SK-MEL-5 (cell line): ENCODE measurements around the gene SRSF1. TPM values are rescaled to one million over a fixed set of nuclear protein-coding genes. Genes with fewer than 3 reads are reported as not detected.

Experiments
- DNase-seq: peaks from one replicate; pipeline ENCODE4 v3.0.0-alpha.2; 2016; ENCODE audit warnings: low read depth, low spot score
- in situ Hi-C: cut with HindIII; loops from 2 replicates; pipeline ENCODE4 v1.10.0; 2016; ENCODE audit warnings: low sequenced_read_pairs, high pct_unique_total_duplicates, low pct_unique_long_range_greater_than_20kb
- small RNA-seq, 2 experiments: library from RNA; depleted of rRNA; stranded (forward); fragments of <200 nt; gene quantifications; one replicate each; pipeline ENCODE3, GENCODE V24; 2014
- total RNA-seq: library from RNA; depleted of rRNA; stranded (reverse); fragments of >200 nt; shearing (Covaris generic); gene quantifications from 2 replicates; pipeline ENCODE4 v1.2.3, GENCODE V29; 2014; rRNA removed

SRSF1 gene
- total RNA-seq, 1 experiment from 2014 or later, result 275 TPM

GRCh38 chr17:57957886-57958285, 49.2 kb downstream of the SRSF1 start:
- no peak for DNase-seq
- in situ Hi-C loops, result no loop called here

- no peak for DNase-seq
- in situ Hi-C loops, result no loop called here
These were observed 49.8 kb downstream of the SRSF1 start for GRCh38 chr17:57957120-57957850.

DNA sequence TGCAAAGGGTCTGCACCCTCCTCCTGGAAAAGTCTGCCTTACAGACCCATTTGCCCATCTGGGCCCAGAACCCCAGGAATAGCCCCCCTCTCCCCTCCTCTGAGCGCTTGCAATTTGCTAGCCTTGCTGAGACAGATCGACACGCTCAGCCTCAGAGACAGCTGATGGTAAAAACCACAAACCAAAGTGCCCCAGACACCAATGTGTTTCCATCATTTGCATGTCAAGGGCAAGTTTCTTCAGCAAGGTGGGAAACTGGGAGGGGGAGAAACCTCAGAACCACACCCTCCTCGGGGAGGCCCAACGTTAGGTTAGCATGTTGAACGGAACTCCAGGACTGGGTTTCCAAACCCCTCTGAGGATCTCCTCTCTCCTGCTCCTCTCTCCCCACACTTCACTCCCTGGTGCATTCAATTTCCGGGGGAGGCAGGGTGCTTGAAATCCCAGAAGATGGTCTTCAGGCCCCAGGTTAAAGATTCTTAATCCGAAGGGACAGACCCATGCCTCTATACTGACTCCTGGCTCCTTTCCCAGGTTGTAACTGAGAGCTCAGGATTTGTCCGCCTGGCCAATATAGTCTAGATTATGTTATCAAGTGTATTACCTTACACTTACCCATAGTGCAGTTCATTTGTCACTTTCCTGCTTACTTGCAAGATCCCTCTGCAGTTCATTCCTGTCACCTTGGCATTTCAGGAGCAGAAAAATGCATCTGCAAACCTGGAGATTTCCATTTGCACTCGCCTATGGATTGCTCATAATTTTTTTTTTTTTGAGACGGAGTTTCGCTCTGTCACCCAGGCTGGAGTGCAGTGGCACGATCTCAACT, 50.5 kb downstream of the SRSF1 start:
- DNase-seq, result no peak
- in situ Hi-C loops, result no loop called here

- peak; percentile 68 for DNase-seq
- in situ Hi-C loops, result no loop called here
These were observed 51.7 kb downstream of the SRSF1 start, which contains the start of gene CUEDC1 for GRCh38 chr17:57955183-57955931. CUEDC1 (minus strand) TSS chr17:57955412; CDS start chr17:57885564, 69,848 bp downstream.

GRCh38 chr17:57954397-57955182, 52.5 kb downstream of the SRSF1 start:
- peak; percentile 73 for DNase-seq

DNA sequence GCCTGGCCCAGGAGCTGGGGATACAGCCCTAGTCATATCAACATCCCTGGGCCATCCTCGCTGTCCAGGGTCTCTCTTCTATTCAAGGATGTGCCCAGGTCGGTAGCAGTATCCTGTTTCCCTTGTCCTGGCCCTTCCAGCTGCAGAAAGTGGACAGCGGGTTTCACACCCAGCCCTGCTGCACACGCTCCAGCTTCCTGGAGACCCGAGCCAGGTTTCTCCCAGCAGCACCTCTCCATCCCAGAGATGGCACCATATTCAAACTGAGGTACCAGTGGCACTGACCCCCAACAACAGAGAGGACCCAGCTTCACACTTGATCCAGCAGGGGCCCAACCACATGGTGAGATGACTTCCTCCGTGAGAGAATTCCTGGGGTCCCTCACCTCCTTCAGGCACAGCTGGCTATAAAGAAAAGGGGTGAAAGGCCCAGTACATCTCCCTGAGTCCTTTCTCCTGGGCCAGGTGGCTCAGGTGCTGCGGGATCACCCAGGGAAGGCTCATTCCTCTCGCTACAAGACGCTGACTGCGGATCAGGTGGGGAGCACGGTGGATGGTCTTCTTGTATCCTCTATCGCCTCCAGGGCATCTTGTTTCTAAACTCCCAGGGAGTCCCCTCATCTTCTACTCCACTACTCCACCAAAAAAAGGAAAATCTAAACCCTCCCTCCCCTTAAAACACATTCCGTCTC, 53.2 kb downstream of the SRSF1 start:
- in situ Hi-C loops, result no loop called here
- no peak for DNase-seq

More at GRCh38 chr17:57954397-57955182, 52.5 kb downstream of the SRSF1 start:
- in situ Hi-C loops, result no loop called here

Small RNAs within 50 kb of the gene (small RNA-seq; reads per million reads assigned to genes)
- 0 reads per million in 2 experiments for gene AC015813.4

Other genes with a start within 250 kb of the SRSF1 start
- gene MRPS23, start 157.2 kb downstream of the SRSF1 start, total RNA-seq, result 87.3 and 95.4 TPM in 2 replicates
- 10.4 and 14.6 TPM in 2 replicates for gene CUEDC1, start 51.8 kb downstream of the SRSF1 start, total RNA-seq
- 49.3 and 49.5 TPM in 2 replicates for gene VEZF1, start 19.0 kb downstream of the SRSF1 start, total RNA-seq
- 8.8 and 9.8 TPM in 2 replicates for gene DYNLL2, start 76.2 kb upstream of the SRSF1 start, total RNA-seq
- not detected in 2 replicates for gene OR4D1, start 141.1 kb upstream of the SRSF1 start, total RNA-seq
- gene OR4D2, start 159.7 kb upstream of the SRSF1 start, total RNA-seq, result not detected in 2 replicates
- 0.27 TPM in 1 of 2 replicates, not detected in the other for gene EPX, start 185.5 kb upstream of the SRSF1 start, total RNA-seq
- 13.7 and 15.0 TPM in 2 replicates for gene MKS1, start 212.0 kb upstream of the SRSF1 start, total RNA-seq
- gene LPO, start 231.3 kb upstream of the SRSF1 start, total RNA-seq, result not detected in 2 replicates